ENCODE measurements around the gene SPATA24. TPM values are rescaled to one million over a fixed set of nuclear protein-coding genes. Genes with fewer than 3 reads are reported as not detected.

Gene SPATA24
- polyA plus RNA-seq, 1 donor: 11.3 TPM

Other genes starting within 250 kb of the SPATA24 start
- gene SIL1, start 205.7 kb downstream of the SPATA24 start, polyA plus RNA-seq: 40.2 TPM
- 320 TPM for gene MATR3, start 110.3 kb downstream of the SPATA24 start, polyA plus RNA-seq
- gene PAIP2, start 62.2 kb downstream of the SPATA24 start, polyA plus RNA-seq: 79.9 TPM
- 49.8 TPM for gene SLC23A1, start 20.8 kb downstream of the SPATA24 start, polyA plus RNA-seq
- gene MZB1, start 14.2 kb downstream of the SPATA24 start, polyA plus RNA-seq: 1.3 TPM
- 2.1 TPM for gene PROB1, start 9.0 kb downstream of the SPATA24 start, polyA plus RNA-seq
- 8.7 TPM for gene DNAJC18, start 35.4 kb upstream of the SPATA24 start, polyA plus RNA-seq
- gene ECSCR, start 58.7 kb upstream of the SPATA24 start, polyA plus RNA-seq: 21.6 TPM
- not detected for gene SMIM33, start 66.9 kb upstream of the SPATA24 start, polyA plus RNA-seq
- 19.6 TPM for gene STING1, start 78.7 kb upstream of the SPATA24 start, polyA plus RNA-seq
- 125 TPM for gene UBE2D2, start 157.2 kb upstream of the SPATA24 start, polyA plus RNA-seq
- gene CXXC5, start 244.3 kb upstream of the SPATA24 start, polyA plus RNA-seq: 70.3 TPM